BE2C (cell line): ENCODE results near the gene SLC9A1.

Experiments used
- DNase-seq: peaks from one replicate; pipeline ENCODE4 v3.0.0-alpha.2; 2020
- H3K27me3 ChIP-seq: fragments of 250-450 bp; sonication (Bioruptor Pico); 2 replicates; pipeline ENCODE4 v1.5.1; 2020; ENCODE audit warnings: mild to moderate bottlenecking
- H3K36me3 ChIP-seq: fragments of 250-450 bp; sonication (Bioruptor Pico); 2 replicates; pipeline ENCODE4 v1.5.1; 2020; ENCODE audit warnings: mild to moderate bottlenecking
- H3K4me1 ChIP-seq: fragments of 250-450 bp; sonication (Bioruptor Pico); 2 replicates; pipeline ENCODE4 v1.5.1; 2020
- H3K4me3 ChIP-seq: 2 replicates; pipeline ENCODE4 v1.5.1; 2011; ENCODE audit warnings: low read depth, low read length
- H3K9me3 ChIP-seq: fragments of 250-450 bp; sonication (Bioruptor Pico); 2 replicates; pipeline ENCODE4 v1.5.1; 2020
- TF ChIP-seq, protein P1 (sequence below): IDR thresholded peaks from 2 replicates; pipeline ENCODE4 v1.5.1; 2012; ENCODE audit warnings: mild to moderate bottlenecking, low read depth, low read length

SLC9A1 gene

DNA sequence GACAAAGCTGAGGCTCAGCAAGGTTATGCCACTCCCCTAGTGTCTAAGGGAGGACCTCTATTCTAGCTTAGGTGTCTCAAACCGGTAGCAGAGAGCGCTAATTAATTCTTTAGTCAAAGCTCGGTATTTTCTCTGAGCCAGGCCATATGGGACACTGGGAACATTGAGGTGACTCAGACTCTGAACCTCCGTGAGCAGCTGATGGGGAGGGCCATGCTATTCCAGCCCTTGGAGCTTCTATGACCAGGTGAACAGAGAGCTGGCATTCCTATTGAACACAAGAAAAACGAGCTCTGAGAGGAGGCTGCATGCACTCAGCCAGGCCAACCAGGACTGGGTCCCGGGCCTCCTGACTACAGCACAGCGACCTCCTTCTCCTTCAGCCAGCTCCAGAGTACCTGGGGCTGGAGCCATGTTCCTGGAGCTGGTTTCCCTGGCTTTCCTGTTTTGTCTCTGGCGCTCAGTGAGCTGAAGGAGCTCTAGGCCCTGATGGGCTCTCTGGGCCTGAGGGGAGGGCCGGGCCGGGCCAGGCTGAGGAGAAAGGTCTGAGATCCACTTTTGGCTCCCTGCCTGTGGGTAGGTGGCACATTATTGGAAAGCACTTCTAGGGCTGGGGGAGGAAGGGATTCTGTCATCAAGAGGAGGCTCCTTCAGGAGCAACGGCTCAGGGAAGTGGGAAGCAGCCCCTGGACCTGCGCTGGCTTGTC is 37.0 kb downstream of the SLC9A1 start:
- TF ChIP-seq, protein P1, sequence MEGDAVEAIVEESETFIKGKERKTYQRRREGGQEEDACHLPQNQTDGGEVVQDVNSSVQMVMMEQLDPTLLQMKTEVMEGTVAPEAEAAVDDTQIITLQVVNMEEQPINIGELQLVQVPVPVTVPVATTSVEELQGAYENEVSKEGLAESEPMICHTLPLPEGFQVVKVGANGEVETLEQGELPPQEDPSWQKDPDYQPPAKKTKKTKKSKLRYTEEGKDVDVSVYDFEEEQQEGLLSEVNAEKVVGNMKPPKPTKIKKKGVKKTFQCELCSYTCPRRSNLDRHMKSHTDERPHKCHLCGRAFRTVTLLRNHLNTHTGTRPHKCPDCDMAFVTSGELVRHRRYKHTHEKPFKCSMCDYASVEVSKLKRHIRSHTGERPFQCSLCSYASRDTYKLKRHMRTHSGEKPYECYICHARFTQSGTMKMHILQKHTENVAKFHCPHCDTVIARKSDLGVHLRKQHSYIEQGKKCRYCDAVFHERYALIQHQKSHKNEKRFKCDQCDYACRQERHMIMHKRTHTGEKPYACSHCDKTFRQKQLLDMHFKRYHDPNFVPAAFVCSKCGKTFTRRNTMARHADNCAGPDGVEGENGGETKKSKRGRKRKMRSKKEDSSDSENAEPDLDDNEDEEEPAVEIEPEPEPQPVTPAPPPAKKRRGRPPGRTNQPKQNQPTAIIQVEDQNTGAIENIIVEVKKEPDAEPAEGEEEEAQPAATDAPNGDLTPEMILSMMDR, result no peak
- Histone ChIP-seq H3K36me3 (no peaks in the 10 kb centered on the region), H3K9me3 (no peaks in the 10 kb centered on the region), H3K4me1 (peaks cover 4% of the 10 kb centered on the region; the same call in 1 of the 2 replicates), H3K27me3 (no peaks in the 10 kb centered on the region), H3K4me3 (no peak overlapping the region)
- no peak for DNase-seq

DNA sequence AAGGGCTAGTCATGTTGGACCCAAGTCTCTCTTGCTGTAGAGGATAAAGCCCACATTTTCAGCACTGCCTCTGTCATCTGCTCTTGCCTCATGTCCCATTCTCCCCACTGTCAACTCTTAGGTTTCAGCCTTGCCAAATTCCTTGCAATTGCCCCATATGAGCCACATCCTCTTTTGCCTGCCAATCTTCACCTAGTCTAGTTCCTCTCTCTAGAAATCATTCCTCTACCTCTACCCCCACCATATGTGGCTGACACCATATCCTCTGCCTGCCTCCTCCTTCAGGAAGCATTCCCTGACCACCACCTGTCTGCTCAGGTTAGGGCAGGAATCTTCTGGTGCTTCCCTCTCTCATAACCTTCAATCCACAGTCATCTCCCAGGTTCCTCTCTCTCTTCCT is 38.2 kb downstream of the SLC9A1 start:
- Histone ChIP-seq H3K36me3 (no peaks in the 10 kb centered on the region), H3K27me3 (no peaks in the 10 kb centered on the region), H3K4me3 (no peak overlapping the region), H3K4me1 (peaks cover 3% of the 10 kb centered on the region; the same call in 1 of the 2 replicates), H3K9me3 (no peaks in the 10 kb centered on the region)
- no peak for DNase-seq
- TF ChIP-seq, protein P1, result no peak

DNA sequence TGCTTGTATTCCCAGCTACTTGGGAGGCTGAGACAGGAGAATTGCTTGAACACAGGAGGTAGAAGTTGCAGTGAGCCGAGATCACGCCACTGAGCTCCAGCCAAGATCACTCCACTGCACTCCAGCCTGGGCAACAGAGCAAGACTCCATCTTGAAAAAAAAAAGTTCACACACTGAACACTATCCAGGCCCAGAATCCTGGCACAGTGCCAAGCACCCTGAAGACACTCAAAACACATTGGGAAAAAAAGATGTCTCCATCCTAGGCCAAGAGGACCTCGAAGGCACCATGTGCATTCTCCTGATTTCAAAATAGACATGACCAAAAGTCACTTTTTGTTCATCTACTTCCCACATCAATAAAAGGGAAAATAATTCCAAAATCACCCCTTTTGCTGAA is 38.7 kb downstream of the SLC9A1 start:
- peaks cover 3% of the 10 kb centered on the region; the same call in 1 of the 2 replicates for H3K4me1 ChIP-seq

DNA sequence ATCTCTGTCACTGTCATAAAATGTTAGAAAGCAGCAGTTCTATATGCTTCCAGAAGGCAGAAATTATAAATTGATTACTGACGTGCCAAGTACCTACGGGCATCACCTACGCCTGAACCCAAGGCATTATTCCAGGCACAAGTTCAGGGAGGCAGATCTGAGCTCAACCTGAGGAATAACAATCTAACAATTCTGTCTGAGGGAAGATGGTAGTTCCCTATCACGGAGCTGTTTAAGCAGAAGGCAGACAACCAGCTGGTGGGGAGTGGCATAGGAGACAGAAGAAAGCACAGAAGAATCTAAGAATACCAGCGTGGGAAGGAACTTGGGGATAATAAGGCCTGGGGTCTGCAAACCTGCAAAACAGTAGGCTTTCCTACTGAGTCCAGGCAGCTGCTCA is 40.4 kb downstream of the SLC9A1 start:
- Histone ChIP-seq H3K36me3 (no peaks in the 10 kb centered on the region), H3K27me3 (no peaks in the 10 kb centered on the region), H3K4me1 (peaks cover 3% of the 10 kb centered on the region; the same call in 1 of the 2 replicates), H3K9me3 (no peaks in the 10 kb centered on the region), H3K4me3 (no peak overlapping the region)
- no peak for DNase-seq
- TF ChIP-seq, protein P1, result no peak

More for the DNA sequence above, 38.7 kb downstream of the SLC9A1 start:
- H3K27me3 ChIP-seq, result no peaks in the 10 kb centered on the region
- no peaks in the 10 kb centered on the region for H3K9me3 ChIP-seq
- H3K36me3 ChIP-seq, result no peaks in the 10 kb centered on the region
- H3K4me3 ChIP-seq, result no peak overlapping the region
- TF ChIP-seq, protein P1, result no peak
- no peak for DNase-seq

DNA sequence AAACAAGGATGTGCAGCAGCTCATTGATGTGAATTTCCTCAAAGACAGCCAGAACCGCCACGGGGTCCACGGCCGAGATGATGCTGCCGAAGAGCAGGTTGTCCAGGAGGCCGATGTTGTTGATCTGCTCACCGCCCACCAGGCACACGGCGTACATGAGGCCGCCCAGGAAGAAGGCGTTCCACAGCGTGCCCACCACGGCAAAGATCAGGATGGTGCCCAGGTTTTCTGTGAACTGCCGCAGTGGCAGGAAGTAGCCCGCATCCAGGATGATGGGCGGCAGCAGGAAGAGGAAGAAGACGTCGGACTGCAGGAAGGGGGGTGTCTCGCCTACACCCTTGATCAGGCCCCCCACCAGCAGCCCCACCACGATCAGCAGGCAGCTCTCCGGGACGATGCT is 41.1 kb downstream of the SLC9A1 start:
- TF ChIP-seq, protein P1, result no peak
- DNase-seq, result no peak
- H3K27me3 ChIP-seq, result no peaks in the 10 kb centered on the region
- peaks cover 3% of the 10 kb centered on the region; the same call in 1 of the 2 replicates for H3K4me1 ChIP-seq
- H3K9me3 ChIP-seq, result no peaks in the 10 kb centered on the region
- H3K36me3 ChIP-seq, result no peaks in the 10 kb centered on the region
- no peak overlapping the region for H3K4me3 ChIP-seq
